ENCODE data around the gene CDC42EP4.

DNA sequence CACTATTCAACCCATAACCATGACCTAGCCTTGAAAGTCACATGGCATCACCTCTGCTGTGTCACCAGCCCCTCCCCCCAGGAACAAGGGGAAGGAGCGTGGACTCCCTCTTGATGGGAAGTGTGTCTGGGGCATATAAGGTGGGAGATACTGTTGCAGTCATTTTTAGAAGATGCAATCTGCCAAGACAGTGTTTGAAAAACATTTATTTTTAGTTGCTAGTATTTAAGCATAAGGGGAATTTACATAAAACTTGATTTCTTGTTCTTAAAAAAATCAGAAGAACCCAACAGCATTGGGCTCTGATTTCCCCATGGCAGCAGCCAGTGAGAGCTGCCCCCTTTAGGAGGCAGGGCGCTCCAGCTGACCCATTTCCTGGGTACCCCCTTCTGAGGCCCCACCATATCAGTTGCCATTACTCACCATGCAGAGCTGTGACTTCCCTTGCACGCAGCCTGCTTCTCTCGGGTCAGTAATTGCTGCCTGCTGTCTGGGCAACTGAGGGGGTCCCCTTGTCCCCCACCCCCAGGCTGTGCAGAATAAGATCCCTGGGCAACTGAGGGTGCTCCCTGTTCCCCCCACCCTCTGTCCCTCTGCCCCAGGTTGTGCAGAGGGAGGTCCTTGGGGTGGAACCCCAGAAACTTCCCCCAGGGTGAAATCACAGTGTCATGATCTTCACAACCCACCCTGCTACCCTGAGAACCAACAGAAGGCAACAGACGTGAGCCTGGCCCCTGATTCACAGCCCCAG, 11.8 kb upstream of the CDC42EP4 start:
- TF ChIP-seq, protein P1, sequence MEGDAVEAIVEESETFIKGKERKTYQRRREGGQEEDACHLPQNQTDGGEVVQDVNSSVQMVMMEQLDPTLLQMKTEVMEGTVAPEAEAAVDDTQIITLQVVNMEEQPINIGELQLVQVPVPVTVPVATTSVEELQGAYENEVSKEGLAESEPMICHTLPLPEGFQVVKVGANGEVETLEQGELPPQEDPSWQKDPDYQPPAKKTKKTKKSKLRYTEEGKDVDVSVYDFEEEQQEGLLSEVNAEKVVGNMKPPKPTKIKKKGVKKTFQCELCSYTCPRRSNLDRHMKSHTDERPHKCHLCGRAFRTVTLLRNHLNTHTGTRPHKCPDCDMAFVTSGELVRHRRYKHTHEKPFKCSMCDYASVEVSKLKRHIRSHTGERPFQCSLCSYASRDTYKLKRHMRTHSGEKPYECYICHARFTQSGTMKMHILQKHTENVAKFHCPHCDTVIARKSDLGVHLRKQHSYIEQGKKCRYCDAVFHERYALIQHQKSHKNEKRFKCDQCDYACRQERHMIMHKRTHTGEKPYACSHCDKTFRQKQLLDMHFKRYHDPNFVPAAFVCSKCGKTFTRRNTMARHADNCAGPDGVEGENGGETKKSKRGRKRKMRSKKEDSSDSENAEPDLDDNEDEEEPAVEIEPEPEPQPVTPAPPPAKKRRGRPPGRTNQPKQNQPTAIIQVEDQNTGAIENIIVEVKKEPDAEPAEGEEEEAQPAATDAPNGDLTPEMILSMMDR (IDR thresholded peaks at IDR 0.05 in 4 of 5, conservative IDR thresholded peaks at IDR 0.05 in 1 of 5) = no peak
- no peak for TF ChIP-seq POLR2A (IDR thresholded peaks at IDR 0.05)
